Liver (tissue), 9 donors: Measurements from ENCODE around the gene SLC5A9. TPM values are rescaled to one million over a fixed set of nuclear protein-coding genes. Genes with fewer than 3 reads are reported as not detected.

Experiments
- DNase-seq: peaks from one replicate; pipeline ENCODE4 v3.0.0-alpha.2; 2017; ENCODE audit warnings: low spot score
- H3K27ac ChIP-seq, 2 donors: one replicate each; pipeline ENCODE4 v1.7.0; 2013; ENCODE audit warnings: inconsistent platforms in 2 of 2, low read length in 2 of 2, control low read depth in 1 of 2, low read depth in 1 of 2, mild to moderate bottlenecking in 1 of 2
- H3K27me3 ChIP-seq, 4 donors: one replicate each; pipeline versions ENCODE4 v1.6.1 to v1.7.0; 2013; ENCODE audit warnings: low read length in 3 of 4, inconsistent platforms in 1 of 4, mild to moderate bottlenecking in 1 of 4, moderate library complexity in 1 of 4; ENCODE audit not compliant: control insufficient read depth in 4 of 4, insufficient read depth in 4 of 4
- H3K36me3 ChIP-seq, 4 donors: one replicate each; pipeline versions ENCODE4 v1.6.1 to v1.7.0; 2013; ENCODE audit warnings: low read length in 3 of 4, mild to moderate bottlenecking in 3 of 4, low read depth in 1 of 4, moderate library complexity in 1 of 4; ENCODE audit not compliant: control insufficient read depth in 4 of 4, insufficient read depth in 3 of 4
- H3K4me1 ChIP-seq, 4 donors: one replicate each; pipeline versions ENCODE4 v1.6.1 to v1.7.0; 2013; ENCODE audit warnings: low read length in 3 of 4, mild to moderate bottlenecking in 3 of 4, moderate library complexity in 1 of 4; ENCODE audit not compliant: control insufficient read depth in 4 of 4, insufficient read depth in 4 of 4
- H3K4me3 ChIP-seq, 3 donors: one replicate each; pipeline versions ENCODE4 v1.6.1 to v1.7.0; 2013; ENCODE audit warnings: low read length in 3 of 3, control low read depth in 1 of 3, low read depth in 1 of 3, mild to moderate bottlenecking in 1 of 3
- H3K9ac ChIP-seq, 2 donors: one replicate each; pipeline ENCODE4 v1.7.0; 2013; ENCODE audit warnings: low read length in 2 of 2, mild to moderate bottlenecking in 2 of 2, moderate library complexity in 2 of 2, control low read depth in 1 of 2, low read depth in 1 of 2
- H3K9me3 ChIP-seq, 4 donors: one replicate each; pipeline versions ENCODE4 v1.6.1 to v1.7.0; 2013; ENCODE audit warnings: low read length in 3 of 4; ENCODE audit not compliant: control insufficient read depth in 4 of 4
- EGR1 ChIP-seq, 2 donors: IDR thresholded peaks; 2 replicates each; pipeline ENCODE4 v1.6.1; 2016 to 2018; ENCODE audit warnings: antibody characterized with exemption in 2 of 2, low read depth in 2 of 2
- FOXA1 ChIP-seq: IDR thresholded peaks from 2 replicates; pipeline ENCODE4 v1.6.1; 2016; ENCODE audit warnings: antibody characterized with exemption
- FOXA2 ChIP-seq: IDR thresholded peaks from 2 replicates; pipeline ENCODE4 v1.6.1; 2016; ENCODE audit warnings: antibody characterized with exemption
- GABPA ChIP-seq, 2 donors: IDR thresholded peaks in 1 of 2; conservative IDR thresholded peaks in 1 of 2; 2 replicates each; pipeline ENCODE4 v1.6.1; 2016; ENCODE audit warnings: antibody characterized with exemption in 2 of 2, mild to moderate bottlenecking in 1 of 2, moderate library complexity in 1 of 2
- HNF4A ChIP-seq, 2 donors: conservative IDR thresholded peaks; 2 replicates each; pipeline ENCODE4 v1.6.1; 2016; ENCODE audit warnings: antibody characterized with exemption in 2 of 2, mild to moderate bottlenecking in 2 of 2
- HNF4G ChIP-seq: IDR thresholded peaks from 2 replicates; pipeline ENCODE4 v1.6.1; 2016; ENCODE audit warnings: antibody characterized with exemption
- JUND ChIP-seq, 2 donors: IDR thresholded peaks; 2 replicates each; pipeline ENCODE4 v1.6.1; 2016; ENCODE audit warnings: antibody characterized with exemption in 2 of 2
- NR2F2 ChIP-seq: IDR thresholded peaks from 2 replicates; pipeline ENCODE4 v1.6.1; 2016; ENCODE audit warnings: antibody characterized with exemption
- RAD21 ChIP-seq, 2 donors: IDR thresholded peaks; 2 replicates each; pipeline ENCODE4 v1.6.1; 2016; ENCODE audit warnings: antibody characterized with exemption in 2 of 2, mild to moderate bottlenecking in 2 of 2
- RXRA ChIP-seq, 2 donors: IDR thresholded peaks; 2 replicates each; pipeline ENCODE4 v1.6.1; 2017 to 2018; ENCODE audit warnings: antibody characterized with exemption in 2 of 2, mild to moderate bottlenecking in 1 of 2
- SP1 ChIP-seq: IDR thresholded peaks from 2 replicates; pipeline ENCODE4 v1.6.1; 2018; ENCODE audit warnings: antibody characterized with exemption, mild to moderate bottlenecking
- TAF1 ChIP-seq: conservative IDR thresholded peaks from 2 replicates; pipeline ENCODE4 v1.6.1; 2016; ENCODE audit warnings: antibody characterized with exemption, mild to moderate bottlenecking
- YY1 ChIP-seq: IDR thresholded peaks from 2 replicates; pipeline ENCODE4 v1.6.1; 2016; ENCODE audit warnings: antibody characterized with exemption, mild to moderate bottlenecking
- WGBS: extraction: QIAGEN DNeasy Blood & Tissue Kit; methylation state at CpG from one replicate; pipeline ENCODE4 v1.1.7; 2013; 5-methylcytosine and 5-hydroxymethylcytosine counted together
- polyA plus RNA-seq, 2 donors: library from polyadenylated mRNA; stranded (reverse) in 1 of 2; unstranded in 1 of 2; fragments of 200-250 nt in 1 of 2; fragments of >200 nt in 1 of 2; fragmentation: Nextera tagmentation in 1 of 2; extraction: Ambion mirVana in 1 of 2; gene quantifications; one replicate each; pipeline versions ENCODE4 v1.2.1 to v1.2.3, GENCODE V29; 2013 to 2015
- total RNA-seq, 2 donors: library from RNA; depleted of rRNA; stranded (reverse); fragments of >200 nt; gene quantifications; one replicate each; pipeline ENCODE4 v1.2.3, GENCODE V29; 2014
- TF ChIP-seq, protein P1 (sequence below): IDR thresholded peaks from 2 replicates; pipeline ENCODE4 v1.6.1; 2016; ENCODE audit warnings: antibody characterized with exemption, mild to moderate bottlenecking
- TF ChIP-seq, protein P2 (sequence below): fragments of 150-350 bp; IDR thresholded peaks from 2 replicates; pipeline ENCODE4 v1.5.1; 2017; ENCODE audit warnings: improper control_type of control experiment, low read depth, low read length; ENCODE audit not compliant: missing input control
- TF ChIP-seq, protein P3 (sequence below): IDR thresholded peaks from 2 replicates; pipeline ENCODE4 v1.6.1; 2016; ENCODE audit warnings: antibody characterized with exemption
- TF ChIP-seq, protein P4 (sequence below): IDR thresholded peaks from 2 replicates; pipeline ENCODE4 v1.6.1; 2016; ENCODE audit warnings: antibody characterized with exemption
- TF ChIP-seq, protein P5 (sequence below): IDR thresholded peaks from 2 replicates; pipeline ENCODE4 v1.6.1; 2016; ENCODE audit warnings: antibody characterized with exemption
- donor health status: healthy.
- donor health status: healthy.
- donor health status: healthy.
- donor health status: healthy.
- donor health status: healthy.

SLC5A9 gene
- total RNA-seq (1 to 10 TPM; 5.7 to 6.5 TPM), polyA plus RNA-seq (1 to 10 TPM in 1 of 2 donors, under 1 TPM in 1; 0.78 to 6.3 TPM)

DNA sequence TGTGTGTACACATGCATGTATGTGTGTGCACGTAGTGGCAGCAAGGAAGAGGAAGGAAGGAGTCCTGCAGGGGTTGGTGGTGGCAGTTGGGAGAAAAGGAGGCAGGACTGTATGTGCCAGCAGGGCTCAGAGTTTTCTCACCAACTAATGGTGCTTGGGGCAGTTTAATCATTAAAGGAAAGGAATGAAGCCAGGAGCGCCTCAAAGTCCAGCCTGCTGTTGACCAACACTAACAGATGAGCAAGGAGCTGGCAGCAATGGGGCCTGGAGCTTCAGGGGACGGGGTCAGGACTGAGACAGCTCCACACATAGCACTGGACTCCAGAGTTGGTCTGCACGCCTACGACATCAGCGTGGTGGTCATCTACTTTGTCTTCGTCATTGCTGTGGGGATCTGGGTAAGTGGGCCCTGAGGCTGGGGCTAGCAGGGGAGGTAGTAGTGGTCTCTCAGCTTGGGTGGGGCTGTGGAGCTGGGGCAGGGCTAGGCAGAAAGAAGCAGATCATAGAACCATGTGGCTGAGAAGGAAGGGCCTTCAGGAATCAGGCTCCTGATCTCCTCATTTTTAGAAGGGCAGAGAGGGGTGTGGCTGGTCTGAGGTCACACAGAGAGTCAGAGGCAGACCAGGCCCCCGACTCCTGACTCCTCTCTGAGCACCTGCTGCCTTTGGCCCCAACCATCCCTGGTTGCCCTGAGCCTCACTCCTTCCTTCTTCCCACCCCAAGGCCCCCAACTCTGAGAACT lies at the start of gene SLC5A9:
Gene SLC5A9, plus strand, starts transcription at position 216 of the 742 bp plus-strand sequence. Its CDS starts 21 bp downstream, at position 237.
- no peaks in the 10 kb centered on the region for H3K27me3 ChIP-seq
- WGBS, result 54% methylated on average over 8 of the region's 8 CpGs
- H3K4me3 ChIP-seq, result peak within 1 kb of the TSS in 1 of 3 donors; percentile 9
- TF ChIP-seq, protein P1, sequence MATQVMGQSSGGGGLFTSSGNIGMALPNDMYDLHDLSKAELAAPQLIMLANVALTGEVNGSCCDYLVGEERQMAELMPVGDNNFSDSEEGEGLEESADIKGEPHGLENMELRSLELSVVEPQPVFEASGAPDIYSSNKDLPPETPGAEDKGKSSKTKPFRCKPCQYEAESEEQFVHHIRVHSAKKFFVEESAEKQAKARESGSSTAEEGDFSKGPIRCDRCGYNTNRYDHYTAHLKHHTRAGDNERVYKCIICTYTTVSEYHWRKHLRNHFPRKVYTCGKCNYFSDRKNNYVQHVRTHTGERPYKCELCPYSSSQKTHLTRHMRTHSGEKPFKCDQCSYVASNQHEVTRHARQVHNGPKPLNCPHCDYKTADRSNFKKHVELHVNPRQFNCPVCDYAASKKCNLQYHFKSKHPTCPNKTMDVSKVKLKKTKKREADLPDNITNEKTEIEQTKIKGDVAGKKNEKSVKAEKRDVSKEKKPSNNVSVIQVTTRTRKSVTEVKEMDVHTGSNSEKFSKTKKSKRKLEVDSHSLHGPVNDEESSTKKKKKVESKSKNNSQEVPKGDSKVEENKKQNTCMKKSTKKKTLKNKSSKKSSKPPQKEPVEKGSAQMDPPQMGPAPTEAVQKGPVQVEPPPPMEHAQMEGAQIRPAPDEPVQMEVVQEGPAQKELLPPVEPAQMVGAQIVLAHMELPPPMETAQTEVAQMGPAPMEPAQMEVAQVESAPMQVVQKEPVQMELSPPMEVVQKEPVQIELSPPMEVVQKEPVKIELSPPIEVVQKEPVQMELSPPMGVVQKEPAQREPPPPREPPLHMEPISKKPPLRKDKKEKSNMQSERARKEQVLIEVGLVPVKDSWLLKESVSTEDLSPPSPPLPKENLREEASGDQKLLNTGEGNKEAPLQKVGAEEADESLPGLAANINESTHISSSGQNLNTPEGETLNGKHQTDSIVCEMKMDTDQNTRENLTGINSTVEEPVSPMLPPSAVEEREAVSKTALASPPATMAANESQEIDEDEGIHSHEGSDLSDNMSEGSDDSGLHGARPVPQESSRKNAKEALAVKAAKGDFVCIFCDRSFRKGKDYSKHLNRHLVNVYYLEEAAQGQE, result peak; percentile 43
- TF ChIP-seq, protein P2, sequence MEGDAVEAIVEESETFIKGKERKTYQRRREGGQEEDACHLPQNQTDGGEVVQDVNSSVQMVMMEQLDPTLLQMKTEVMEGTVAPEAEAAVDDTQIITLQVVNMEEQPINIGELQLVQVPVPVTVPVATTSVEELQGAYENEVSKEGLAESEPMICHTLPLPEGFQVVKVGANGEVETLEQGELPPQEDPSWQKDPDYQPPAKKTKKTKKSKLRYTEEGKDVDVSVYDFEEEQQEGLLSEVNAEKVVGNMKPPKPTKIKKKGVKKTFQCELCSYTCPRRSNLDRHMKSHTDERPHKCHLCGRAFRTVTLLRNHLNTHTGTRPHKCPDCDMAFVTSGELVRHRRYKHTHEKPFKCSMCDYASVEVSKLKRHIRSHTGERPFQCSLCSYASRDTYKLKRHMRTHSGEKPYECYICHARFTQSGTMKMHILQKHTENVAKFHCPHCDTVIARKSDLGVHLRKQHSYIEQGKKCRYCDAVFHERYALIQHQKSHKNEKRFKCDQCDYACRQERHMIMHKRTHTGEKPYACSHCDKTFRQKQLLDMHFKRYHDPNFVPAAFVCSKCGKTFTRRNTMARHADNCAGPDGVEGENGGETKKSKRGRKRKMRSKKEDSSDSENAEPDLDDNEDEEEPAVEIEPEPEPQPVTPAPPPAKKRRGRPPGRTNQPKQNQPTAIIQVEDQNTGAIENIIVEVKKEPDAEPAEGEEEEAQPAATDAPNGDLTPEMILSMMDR, result no peak
- no peak for TF ChIP-seq TAF1
- no peak for TF ChIP-seq EGR1 (IDR thresholded peaks at IDR 0.05; ENCODE audit: low read depth in 2 of 2)
- TF ChIP-seq RXRA (IDR thresholded peaks at IDR 0.05), result peak; percentile 60 to 65
- TF ChIP-seq YY1, result no peak
- no peak for TF ChIP-seq FOXA2
- TF ChIP-seq, protein P3, sequence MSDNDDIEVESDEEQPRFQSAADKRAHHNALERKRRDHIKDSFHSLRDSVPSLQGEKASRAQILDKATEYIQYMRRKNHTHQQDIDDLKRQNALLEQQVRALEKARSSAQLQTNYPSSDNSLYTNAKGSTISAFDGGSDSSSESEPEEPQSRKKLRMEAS, result no peak
- peak; percentile 86 for TF ChIP-seq HNF4G
- TF ChIP-seq, protein P4, sequence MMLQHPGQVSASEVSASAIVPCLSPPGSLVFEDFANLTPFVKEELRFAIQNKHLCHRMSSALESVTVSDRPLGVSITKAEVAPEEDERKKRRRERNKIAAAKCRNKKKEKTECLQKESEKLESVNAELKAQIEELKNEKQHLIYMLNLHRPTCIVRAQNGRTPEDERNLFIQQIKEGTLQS, result no peak
- peak in 1 of 2 donors; percentile 32 for TF ChIP-seq JUND (IDR thresholded peaks at IDR 0.05)
- TF ChIP-seq HNF4A (conservative IDR thresholded peaks at IDR 0.05), result peak; percentile 88 to 94
- TF ChIP-seq GABPA (IDR thresholded peaks at IDR 0.05 in 1 of 2, conservative IDR thresholded peaks at IDR 0.05 in 1 of 2), result no peak
- no peak for TF ChIP-seq NR2F2
- no peak for TF ChIP-seq FOXA1
- TF ChIP-seq, protein P5, sequence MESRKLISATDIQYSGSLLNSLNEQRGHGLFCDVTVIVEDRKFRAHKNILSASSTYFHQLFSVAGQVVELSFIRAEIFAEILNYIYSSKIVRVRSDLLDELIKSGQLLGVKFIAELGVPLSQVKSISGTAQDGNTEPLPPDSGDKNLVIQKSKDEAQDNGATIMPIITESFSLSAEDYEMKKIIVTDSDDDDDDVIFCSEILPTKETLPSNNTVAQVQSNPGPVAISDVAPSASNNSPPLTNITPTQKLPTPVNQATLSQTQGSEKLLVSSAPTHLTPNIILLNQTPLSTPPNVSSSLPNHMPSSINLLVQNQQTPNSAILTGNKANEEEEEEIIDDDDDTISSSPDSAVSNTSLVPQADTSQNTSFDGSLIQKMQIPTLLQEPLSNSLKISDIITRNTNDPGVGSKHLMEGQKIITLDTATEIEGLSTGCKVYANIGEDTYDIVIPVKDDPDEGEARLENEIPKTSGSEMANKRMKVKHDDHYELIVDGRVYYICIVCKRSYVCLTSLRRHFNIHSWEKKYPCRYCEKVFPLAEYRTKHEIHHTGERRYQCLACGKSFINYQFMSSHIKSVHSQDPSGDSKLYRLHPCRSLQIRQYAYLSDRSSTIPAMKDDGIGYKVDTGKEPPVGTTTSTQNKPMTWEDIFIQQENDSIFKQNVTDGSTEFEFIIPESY, result no peak
- peak; percentile 92 for TF ChIP-seq SP1
- TF ChIP-seq RAD21 (IDR thresholded peaks at IDR 0.05), result peak in 1 of 2 donors; percentile 47
- peaks cover 1 to 37% (median 24%) of the 10 kb centered on the region in 4 donors for H3K4me1 ChIP-seq
- DNase-seq, result peak; percentile 48
- peaks cover 0 to 2% (median 0%) of the 10 kb centered on the region in 4 donors for H3K36me3 ChIP-seq
- H3K9me3 ChIP-seq, result no peaks in the 10 kb centered on the region
- H3K27ac ChIP-seq, result peak within 1 kb of the TSS; percentile 39 to 70
- H3K9ac ChIP-seq, result peak within 1 kb of the TSS in 1 of 2 donors; percentile 33
